Measurements from ENCODE around the gene SENP8.

The SENP8 gene

DNA sequence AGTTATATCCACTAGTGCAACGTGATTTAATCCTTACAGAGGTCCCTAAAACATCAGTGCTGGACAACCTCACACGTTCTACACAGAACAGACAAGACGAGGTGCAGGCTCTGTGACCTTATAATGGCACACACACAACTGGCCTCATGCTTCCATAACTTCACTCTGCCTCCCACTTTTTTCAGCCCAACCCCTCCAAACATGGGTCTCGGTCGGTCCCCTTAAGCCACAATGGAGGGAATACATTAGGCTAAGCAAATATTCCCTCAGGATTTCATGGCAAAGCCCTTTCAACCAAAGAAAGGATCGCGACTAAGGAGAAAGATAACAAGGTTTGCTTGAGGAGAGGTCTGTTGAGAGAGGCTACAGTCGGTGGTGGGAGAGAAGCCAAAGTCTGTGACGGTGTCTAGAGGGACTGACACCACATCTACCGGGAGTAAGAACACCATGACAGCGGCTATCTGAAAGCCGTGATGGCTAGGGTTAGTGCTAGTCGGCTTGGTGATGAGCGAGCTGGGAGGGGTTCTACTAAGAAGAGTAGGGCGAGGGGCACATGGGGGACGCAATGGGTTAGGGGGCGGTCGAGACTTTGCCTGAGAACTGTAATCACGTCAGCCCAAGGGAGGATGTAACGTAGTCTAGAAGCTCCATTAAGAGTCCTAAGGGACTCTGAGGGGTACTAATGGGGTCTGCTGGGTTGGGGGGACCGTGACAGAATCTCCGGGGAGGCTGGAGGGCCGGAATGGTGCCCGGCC lies 1.3 kb upstream of the SENP8 start:
- DNase-seq: no peak

DNA sequence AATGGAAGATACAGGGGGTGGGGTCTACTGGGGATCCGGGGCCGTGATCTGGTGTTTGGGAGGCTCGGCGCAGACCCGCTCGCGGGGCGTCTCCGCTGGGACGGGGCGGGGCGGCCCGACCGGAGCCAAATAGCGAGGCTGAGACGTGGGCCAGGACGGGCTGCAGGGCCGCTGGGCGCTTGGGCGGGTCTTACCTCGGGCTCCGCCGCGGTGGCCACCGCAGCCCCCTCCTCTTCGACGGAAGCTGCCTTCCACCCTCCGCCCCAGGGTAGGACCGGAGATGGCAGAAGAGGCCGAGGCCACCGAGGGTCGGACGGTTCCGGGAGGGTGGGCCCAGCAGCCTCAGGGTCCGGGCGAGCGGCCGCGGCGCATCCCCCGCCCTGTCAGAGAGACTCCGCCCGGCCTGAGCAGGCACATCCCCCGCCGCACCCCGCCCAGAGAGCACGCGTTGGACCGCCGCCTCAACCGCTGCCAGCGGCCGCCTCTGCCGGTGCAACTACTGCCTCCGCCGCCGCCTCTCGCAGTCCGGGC lies 652 bp upstream of the SENP8 start:
- no peak for DNase-seq

DNA sequence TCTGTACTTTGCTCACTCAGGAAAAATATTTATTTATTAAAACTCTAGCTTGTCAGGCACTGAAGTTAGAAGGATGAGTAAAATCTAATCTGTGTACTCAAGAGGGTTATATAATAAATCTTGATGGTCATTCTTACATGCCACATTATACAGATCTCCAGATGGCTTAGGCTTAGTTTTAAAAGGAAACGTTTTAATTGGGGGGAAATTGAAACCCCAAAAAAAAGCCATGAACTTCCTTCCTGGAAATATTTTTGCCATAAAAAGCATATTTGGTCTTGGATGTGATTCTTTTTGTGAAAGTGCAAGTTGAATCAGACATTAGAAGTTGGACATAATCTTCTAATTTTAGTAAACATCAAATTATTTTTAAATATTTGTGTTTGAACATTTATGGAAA lies 6.0 kb downstream of the SENP8 start:
- DNase-seq: no peak

DNA sequence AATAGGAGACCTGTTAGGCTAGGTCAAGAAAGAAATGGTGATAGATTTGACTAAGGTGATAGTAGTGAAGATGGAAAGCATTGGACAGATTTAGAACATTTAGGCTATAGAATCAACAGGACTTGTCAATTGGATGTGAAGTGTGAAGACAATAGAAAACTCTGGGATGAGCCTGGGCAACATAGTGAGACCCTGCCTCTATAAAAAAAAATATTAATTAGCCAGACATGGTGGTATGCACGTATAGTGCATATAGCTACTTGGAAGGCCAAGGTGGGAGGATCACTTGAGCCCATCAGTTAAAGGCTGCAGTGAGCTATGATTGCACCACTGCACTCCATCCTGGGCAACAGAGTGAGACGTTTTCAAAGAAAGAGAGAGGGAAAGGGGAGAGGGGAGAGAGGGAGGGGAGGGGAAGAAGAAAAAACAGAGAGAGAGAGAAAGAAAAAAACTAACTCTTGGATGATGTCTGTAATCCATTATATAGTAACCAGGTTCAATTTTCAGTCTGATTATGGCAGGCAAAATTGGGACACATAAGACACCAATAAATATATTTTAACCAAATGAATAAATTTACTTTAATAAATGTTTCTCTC lies 9.6 kb downstream of the SENP8 start:
- DNase-seq: no peak

DNA sequence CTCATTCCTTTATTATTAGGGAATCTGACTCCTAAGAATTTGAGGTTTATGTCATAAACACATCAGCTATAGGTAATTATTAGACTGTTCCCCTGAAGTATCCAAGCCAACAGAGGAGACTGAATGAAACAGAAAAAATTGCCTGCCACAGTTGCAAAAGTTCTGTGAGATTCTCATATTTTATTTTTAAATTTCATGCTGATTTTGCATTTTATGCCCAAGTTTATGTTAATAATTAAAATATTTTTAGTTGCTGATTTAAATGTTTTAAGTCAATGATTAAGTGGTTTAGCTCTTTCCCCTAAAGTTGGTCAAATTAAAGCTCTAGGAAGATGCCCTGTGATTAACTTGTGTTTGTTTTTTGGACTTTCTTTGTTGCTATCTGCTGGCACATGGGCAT lies 10.2 kb downstream of the SENP8 start:
- no peak for DNase-seq

DNA sequence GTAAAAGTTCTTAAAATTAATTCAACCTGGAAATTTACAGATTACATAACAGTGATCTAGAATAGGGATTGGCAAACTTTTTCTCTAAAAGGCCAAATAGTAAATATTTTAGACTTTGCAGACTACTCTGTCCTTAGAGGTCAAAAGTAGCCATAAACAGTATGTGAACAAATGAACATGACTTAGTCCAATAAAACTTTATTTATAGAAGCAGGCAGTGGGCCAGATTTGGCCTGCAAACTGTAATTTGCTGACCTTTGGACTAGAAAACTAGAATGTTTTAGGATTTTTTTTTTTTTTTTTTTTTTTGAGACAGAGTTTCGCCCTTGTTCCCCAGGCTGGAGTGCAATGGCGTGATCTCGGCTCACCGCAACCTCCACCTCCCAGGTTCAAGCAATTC lies 12.1 kb downstream of the SENP8 start:
- DNase-seq: no peak

DNA sequence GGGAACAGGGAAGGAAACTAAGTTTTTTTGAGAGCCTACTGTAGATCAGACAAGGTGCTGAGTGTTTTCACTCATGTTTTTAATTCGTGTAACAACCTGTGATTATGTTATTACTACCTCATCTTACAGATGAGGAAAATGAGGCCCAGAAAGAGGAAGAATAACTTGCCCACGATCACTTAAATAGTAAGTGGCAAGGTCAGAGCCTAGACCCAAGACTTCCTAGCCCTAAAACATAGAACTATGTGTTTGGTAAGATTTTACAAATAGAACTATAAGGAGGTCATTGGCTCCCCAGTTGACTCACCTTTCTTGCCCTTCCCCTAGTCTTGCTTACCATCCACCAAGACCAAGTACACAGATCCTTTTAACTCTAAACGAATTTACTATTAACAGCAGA lies 13.7 kb downstream of the SENP8 start:
- no peak for DNase-seq

DNA sequence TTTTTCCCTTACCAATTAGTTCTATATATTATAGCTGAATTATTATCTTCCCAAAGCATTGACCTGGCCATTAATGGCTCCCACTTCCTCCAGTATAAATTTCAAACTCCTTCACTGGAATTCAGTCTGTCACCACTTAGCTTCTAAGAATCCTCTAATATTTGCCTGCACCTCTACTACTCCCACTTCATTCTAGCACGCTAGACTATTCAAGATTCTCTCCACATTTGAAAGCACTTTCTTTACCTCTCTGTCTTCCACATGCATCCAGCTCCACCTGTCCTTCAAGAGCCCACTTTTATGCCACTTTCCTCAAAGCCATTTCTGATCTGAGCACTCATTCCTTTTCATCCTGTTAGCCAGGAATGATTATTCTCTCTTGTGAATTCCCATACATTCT lies 15.0 kb downstream of the SENP8 start:
- DNase-seq: no peak

DNA sequence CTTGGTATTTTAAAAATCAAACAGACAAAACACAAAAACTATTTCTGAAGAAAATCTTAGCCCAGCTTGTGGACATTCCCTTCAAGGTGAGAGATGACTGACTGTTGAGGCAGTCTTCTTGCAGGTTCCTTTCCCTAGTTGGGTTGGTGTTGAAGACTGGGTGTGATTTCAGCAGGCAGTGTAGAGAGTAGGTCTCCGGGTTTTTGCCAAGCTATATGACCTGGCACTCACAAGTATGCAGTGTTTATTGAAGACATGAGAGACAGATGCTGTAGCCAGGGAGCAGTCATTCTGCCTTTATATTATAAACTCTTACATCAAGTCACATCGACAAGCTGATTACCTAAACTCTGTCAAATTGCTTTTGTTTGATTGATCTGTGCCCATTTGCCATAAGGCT lies 17.5 kb downstream of the SENP8 start:
- DNase-seq: no peak

DNA sequence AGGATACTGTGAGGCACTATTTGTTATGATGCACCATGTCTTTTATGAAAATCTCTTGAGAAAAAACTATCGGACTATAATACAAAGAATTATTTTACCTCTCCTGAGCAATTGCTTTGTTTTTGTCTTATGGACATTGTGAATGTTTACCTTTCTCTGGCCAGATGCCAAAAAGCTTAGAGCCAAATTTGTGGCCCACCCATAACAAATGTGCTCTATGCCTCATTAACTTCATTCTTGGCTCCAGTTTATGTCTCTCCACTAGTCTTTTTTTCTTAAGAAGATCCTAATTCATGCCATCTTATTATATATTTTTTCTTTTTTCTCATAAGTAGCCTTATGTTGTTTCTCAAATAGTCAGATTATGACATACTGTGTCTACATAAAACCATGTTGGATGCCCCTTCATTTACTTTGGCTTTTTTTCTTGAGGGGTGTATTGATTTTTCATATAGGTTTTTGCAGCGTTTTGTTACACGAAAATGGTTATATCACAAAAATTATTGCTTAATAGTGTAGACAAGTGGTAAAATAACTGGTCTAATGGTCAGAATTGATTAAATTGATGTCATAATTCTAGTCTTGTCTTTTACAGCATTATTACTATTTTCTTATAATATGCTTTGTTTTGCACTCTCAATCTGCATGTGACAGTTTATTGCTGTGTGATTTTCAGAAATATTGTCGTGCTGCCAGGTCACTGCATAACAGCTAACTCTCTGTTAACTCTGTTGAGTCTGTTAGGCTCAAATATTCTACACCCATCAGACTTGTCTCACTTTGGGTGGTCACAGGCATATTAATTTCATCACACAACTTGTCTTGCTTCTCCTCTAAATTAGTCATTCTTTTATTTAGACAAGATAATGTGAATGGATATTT lies 18.2 kb downstream of the SENP8 start:
- peak; percentile 10 for DNase-seq

DNA sequence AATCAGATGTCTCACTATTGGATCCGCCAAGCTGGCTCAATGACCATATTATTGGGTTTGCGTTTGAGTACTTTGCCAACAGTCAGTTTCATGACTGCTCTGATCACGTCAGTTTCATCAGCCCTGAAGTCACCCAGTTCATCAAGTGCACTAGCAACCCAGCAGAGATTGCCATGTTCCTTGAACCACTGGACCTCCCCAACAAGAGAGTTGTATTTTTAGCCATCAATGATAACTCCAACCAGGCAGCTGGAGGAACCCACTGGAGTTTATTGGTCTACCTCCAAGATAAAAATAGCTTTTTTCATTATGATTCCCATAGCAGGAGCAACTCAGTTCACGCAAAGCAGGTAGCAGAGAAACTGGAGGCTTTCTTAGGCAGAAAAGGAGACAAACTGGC lies 21.5 kb downstream of the SENP8 start:
- DNase-seq: no peak

DNA sequence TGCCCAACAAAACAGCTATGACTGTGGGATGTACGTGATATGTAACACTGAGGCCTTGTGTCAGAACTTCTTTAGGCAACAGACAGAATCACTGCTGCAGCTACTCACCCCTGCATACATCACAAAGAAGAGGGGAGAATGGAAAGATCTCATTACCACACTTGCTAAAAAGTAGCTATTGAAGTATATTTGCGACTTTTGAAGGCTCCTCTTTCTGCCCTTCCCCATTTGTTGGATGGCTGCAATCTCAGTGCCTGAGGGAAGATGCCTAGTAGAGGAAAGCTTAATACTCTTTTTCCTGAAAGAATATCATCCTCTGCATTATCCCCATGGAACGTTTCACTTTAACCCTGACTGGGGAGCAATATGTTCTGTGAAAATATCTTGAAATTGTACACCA lies 21.9 kb downstream of the SENP8 start:
- DNase-seq: no peak

DNA sequence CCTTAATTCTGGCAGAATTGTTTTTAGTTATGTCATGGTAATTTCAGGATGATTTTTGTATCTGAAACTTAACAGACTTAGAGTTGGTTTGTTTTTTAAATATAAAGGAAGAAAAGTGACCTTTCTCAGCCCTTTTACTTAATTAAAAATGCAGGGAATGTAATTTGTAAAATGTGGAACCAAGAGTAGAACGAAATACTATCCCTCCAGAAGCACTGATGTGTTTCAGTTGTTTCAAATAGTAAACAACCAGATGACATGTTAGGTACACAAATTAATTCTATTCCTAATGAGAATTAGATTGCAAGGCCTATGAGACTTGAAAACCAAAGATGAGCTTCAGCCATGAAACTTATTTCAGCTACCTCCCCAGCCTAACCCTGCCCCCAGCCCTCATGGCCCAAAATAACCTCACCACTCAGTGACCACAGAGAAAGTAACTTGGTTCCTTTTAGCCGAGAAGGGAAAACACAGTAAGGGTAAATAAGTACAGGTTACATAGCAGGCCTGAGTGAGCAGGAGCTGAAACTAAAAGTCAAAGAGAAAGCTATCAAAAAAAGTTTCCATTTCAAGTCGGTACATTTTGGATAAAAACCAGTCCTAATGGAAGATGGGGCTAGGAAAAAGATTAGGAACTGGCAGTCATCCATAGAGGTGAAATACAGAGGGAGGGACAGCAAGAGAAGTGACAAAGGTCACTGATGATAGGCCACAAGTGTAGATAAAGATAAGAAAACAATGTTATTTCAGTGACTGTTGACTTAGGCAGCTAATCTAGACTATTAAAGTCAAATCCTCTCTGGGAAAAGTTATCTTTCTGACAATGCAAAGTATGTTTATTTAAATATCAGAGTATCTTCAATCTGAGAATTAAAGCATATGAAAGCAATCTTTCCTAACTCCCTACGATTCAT lies 23.2 kb downstream of the SENP8 start:
- DNase-seq: no peak

DNA sequence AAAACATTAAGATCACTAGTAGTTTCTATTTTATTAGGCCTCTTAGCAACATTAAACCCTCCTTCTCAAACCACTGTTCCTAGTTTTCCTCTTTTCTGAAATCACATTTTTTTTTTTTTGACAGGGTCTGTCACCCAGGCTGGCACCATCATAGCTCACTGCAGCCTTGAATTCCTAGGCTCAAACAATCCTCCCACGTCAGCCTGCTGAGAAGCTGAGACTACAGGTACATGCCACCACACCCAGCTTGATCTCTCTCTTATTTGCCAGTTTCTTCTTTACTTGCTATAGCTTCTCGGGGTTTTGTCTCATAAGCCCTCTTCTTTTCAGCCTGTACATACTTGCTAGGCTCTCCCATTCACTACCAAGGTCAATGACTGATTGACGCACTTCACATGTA lies 28.0 kb downstream of the SENP8 start:
- DNase-seq: no peak

DNA sequence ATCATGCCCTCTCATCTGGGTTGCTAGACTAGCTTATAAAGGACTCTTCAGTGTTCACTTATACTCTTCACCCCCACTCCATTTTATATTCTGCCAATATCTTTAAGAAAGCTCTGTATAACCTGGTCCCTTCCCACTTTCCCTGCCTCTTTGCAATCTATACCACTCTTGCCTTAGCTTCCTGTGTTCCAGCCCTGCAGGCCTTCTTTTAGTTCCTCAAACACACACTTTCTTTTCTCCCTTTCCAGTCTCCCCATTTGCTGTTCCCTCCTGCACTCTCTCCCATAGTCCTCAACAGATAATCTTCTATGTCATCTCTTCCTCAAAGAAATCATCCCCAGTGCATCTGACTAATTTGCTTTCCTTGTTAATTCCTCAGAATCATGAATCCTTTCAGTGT lies 28.7 kb downstream of the SENP8 start:
- no peak for DNase-seq

DNA sequence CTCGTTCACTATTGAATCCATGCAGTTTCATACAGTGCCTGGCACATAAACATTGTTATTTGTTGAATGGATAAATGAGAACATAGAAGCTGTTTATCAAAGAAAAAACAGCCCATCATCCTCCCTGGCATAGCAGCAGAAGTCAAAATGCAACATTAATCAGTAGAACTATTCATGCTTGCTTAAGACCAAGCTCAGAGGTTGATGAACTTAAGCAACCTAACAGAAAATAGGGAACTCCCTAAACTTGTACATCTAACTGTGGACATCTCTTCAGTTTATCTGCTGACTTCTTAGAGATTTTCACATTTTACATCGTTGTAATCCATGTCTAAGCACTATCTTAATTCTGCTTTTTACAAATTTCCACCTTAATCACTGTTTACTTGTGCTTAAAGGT lies 29.2 kb downstream of the SENP8 start:
- DNase-seq: no peak

DNA sequence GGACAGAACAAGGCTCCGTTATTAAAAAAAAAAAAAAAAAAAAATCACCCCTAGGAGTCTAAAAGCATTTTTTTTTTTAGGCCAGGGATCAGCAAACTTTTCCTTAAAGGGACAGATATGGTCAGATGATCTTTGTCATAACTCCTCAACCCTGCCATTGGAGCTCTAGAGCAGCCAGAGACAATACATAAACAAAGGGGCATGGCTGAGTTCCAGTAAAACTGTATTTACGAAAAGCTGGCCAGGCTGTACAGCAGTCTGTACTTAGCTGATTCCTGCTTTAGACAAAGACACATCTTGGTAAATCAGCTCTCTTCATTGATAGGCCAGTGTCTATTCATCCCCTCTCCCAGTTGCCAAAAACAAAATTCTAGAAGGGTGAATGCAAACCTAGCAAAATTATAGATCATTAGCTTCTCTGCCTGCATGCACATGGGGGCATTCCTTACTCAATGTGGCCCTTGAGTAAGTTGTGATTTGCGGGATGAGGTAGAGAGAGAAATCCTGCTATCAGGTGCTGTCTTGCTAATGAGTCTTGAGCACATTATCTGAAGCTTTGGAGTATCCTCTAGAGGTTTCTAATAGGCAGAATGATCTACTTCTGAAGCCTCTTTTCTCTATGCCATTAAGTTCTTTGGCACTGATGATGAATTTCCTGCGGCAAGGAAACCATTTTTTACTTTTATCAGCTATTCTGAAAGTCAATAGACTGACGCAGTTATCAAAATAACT lies 35.2 kb downstream of the SENP8 start:
- no peak for DNase-seq

DNA sequence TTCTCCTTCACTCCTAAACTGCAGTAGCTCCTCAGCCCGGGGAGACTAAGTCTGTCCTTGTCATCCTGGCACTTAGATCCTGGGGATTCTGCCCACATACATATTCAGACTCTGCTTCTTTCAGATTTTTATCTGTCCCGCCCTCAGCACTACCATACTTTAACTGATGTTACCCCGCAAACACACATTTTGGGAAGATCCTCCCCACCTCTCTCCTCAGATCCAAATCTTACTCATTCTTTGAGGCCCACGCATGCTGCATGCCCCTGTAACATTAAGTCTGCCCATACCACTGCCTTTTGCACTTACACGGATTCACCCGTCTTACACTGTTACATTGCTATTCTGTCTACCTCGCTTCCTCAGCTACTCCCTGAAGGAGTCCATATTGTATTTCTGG lies 36.1 kb downstream of the SENP8 start:
- no peak for DNase-seq

DNA sequence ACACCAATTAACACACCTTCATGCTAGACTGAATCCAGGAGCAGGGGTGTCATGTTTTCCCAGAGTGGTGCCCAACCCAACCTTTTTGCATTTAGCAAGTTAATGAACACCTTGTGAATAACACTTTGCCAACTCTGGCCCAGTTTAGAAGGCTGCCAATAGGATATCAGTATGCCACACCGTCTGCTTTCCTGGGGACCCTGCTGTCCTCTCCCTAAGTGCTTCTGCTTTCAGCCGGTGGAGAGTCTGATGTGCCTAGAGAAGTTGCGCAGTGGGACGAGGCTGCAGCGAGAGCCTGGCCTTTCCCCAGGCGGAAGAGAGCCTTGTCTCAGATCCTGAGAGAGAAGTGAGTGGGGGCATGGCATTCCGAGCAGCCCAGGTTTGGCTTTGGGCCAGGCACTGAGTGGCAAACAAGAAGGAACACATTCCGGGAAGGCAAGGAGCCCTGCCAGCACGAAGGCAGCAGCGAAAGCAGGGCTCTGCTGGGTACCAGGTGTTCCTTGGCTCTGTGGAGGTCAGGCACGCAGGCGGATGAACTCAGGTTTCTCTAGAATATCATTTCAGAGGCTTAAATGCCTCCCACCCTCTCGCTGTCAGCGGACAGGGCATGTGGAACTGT lies 36.9 kb downstream of the SENP8 start:
- DNase-seq: peak; percentile 24

DNA sequence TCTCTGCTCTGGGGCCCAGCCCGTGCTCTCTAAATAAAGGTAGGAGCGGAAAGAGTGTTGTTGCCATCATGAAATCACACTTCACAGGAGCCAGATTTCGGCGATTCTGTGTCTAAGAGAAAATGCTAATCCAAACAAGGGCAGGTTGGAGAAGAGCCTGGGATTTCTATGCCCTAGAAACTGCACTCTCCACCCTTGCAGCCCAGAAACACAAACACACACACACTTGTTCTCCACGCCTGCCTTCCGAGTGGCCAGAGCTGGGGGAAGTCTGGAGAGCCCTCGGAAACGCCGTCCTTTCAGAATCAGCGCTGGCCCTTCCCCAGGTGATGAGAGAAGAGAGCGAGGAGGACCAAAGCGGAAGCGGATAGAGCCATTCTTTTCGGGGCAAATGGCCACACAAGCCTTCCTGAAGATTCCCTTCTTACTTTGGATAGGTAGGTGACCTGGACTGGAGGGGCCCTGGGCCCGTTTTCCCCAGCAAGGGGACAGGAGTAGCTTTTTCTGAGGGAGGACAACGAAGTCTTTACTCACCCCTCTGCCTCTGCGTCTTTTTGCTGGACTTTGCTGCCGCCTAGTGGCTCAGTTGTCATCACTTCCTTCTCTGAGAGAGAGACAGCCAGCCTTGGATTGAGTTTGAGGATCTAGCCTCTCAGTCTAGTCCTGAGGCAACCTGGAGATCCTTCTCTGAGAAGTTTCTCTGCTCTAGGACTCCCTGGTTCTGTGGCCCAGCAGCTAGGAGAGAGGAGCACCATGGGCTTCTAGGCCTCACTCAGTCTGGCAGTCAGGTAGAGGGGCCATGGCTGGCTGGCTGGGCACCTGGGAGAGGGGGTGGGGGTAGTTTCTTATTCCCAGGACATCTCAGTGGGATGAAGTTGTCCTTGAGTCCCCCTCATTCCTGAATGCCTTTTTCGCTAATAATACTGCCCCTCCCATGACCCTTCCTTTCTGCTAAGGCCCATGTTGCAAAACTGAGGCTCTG lies 37.7 kb downstream of the SENP8 start:
- DNase-seq: peak; percentile 64

All from NCI-H1694 (cell line).